PFSK-1 (cell line): ENCODE measurements around the gene JAK1.

Experiments used
- FOXP2 ChIP-seq: optimal IDR thresholded peaks from 2 replicates; pipeline ENCODE3; 2011; ENCODE audit warnings: borderline replicate concordance, control low read depth, inconsistent platforms; ENCODE audit not compliant: insufficient read depth; ENCODE audit errors: extremely low read length, extremely low read depth
- POLR2AphosphoS5 ChIP-seq: IDR thresholded peaks from 2 replicates; pipeline ENCODE4 v1.6.1; 2012; ENCODE audit warnings: low read depth, mild to moderate bottlenecking, control low read depth, low read length, moderate library complexity
- SIN3A ChIP-seq: IDR thresholded peaks from 2 replicates; pipeline ENCODE4 v1.6.1; 2012; ENCODE audit warnings: mild to moderate bottlenecking, low read length, moderate library complexity, borderline replicate concordance; ENCODE audit not compliant: insufficient read depth
- TAF1 ChIP-seq: IDR thresholded peaks from 2 replicates; pipeline ENCODE4 v1.6.1; 2012; ENCODE audit warnings: low read length, control low read depth, borderline replicate concordance; ENCODE audit not compliant: insufficient read depth
- TF ChIP-seq, protein P1 (sequence below), 2 experiments: IDR thresholded peaks; 2 replicates each; pipeline versions ENCODE4 v1.6.1 to v1.8.0; 2011 to 2012; ENCODE audit warnings: low read depth in 2 of 2, low read length in 2 of 2, control low read depth in 1 of 2, inconsistent platforms in 1 of 2, mild to moderate bottlenecking in 1 of 2, moderate library complexity in 1 of 2; ENCODE audit not compliant: insufficient read depth in 1 of 2

The JAK1 gene

DNA sequence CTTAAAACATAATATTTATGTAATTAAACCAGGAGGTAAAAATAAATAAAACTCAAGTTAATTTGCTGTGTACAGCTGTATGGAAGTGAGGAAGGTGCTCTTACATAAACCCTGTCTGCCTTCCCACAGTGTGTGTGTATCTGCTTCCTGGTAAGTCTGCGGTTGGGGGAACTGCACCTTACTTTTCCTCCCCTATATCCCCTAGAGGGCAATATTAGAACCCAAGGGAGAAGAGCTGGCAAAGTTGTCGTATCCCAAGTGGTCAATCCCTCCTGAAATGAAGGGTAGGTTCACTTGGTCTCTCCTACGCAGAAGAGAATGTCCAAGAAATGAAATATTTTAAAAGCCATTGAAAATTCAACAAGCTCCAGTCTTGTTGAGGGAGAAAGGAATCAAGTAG is 17.8 kb upstream of the JAK1 start:
- no peak for TF ChIP-seq POLR2AphosphoS5
- TF ChIP-seq, protein P1, sequence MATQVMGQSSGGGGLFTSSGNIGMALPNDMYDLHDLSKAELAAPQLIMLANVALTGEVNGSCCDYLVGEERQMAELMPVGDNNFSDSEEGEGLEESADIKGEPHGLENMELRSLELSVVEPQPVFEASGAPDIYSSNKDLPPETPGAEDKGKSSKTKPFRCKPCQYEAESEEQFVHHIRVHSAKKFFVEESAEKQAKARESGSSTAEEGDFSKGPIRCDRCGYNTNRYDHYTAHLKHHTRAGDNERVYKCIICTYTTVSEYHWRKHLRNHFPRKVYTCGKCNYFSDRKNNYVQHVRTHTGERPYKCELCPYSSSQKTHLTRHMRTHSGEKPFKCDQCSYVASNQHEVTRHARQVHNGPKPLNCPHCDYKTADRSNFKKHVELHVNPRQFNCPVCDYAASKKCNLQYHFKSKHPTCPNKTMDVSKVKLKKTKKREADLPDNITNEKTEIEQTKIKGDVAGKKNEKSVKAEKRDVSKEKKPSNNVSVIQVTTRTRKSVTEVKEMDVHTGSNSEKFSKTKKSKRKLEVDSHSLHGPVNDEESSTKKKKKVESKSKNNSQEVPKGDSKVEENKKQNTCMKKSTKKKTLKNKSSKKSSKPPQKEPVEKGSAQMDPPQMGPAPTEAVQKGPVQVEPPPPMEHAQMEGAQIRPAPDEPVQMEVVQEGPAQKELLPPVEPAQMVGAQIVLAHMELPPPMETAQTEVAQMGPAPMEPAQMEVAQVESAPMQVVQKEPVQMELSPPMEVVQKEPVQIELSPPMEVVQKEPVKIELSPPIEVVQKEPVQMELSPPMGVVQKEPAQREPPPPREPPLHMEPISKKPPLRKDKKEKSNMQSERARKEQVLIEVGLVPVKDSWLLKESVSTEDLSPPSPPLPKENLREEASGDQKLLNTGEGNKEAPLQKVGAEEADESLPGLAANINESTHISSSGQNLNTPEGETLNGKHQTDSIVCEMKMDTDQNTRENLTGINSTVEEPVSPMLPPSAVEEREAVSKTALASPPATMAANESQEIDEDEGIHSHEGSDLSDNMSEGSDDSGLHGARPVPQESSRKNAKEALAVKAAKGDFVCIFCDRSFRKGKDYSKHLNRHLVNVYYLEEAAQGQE (IDR thresholded peaks at IDR 0.05; ENCODE audit: insufficient read depth in 1 of 2, low read depth in 2 of 2, low read length in 2 of 2): no peak
- no peak for TF ChIP-seq TAF1
- no peak for TF ChIP-seq FOXP2
- TF ChIP-seq SIN3A: no peak

- TF ChIP-seq TAF1 (no peak), POLR2AphosphoS5 (no peak), FOXP2 (no peak), SIN3A (no peak)
- TF ChIP-seq, protein P1 (IDR thresholded peaks at IDR 0.05; ENCODE audit: insufficient read depth in 1 of 2, low read depth in 2 of 2, low read length in 2 of 2): no peak
These were observed 16.8 kb upstream of the JAK1 start for GRCh38 chr1:64983110-64983509.

DNA sequence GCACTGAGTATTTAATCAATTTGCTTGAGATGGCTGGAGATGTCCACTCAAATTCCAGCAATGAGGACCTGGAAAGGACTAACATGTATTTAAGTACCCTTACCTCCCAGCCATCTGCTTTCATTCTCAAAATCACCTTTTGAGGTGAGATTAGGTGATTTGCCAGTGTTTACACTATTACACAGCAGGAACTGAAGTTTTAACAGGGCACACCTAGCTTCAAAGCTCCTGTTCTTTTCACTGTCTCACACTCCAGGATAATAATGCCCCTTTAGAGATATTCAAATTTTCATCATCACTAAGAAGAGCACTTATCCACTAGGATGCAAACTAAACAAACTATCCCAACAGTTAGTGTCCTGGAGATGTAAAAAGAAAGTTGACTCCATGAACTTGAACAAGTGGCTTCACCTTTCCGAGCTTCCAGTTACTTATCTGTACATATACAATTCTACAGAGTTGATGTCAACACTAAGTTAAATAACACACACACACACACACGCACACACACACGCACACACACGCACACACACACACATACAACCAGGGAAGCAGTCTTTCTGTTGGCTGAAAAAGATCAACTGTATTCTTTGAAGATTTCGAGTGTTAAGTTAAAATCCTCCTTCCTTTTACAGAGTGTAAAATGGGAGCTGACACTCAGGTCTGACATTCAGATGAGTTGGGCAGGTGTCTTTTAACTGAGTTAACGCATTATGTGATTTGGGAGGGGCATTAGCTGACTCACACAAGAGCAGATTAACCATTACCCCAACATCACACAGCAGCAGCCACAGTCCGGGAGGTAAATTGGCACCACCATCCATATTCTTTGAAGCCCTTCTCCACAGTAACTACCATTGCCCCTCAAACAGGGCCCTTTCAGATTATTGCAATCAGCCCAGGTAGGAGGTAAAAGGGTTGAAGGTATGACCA is 15.5 kb upstream of the JAK1 start:
- TF ChIP-seq, protein P1 (IDR thresholded peaks at IDR 0.05; ENCODE audit: insufficient read depth in 1 of 2, low read depth in 2 of 2, low read length in 2 of 2): no peak
- TF ChIP-seq SIN3A (no peak), FOXP2 (no peak), POLR2AphosphoS5 (no peak)

DNA sequence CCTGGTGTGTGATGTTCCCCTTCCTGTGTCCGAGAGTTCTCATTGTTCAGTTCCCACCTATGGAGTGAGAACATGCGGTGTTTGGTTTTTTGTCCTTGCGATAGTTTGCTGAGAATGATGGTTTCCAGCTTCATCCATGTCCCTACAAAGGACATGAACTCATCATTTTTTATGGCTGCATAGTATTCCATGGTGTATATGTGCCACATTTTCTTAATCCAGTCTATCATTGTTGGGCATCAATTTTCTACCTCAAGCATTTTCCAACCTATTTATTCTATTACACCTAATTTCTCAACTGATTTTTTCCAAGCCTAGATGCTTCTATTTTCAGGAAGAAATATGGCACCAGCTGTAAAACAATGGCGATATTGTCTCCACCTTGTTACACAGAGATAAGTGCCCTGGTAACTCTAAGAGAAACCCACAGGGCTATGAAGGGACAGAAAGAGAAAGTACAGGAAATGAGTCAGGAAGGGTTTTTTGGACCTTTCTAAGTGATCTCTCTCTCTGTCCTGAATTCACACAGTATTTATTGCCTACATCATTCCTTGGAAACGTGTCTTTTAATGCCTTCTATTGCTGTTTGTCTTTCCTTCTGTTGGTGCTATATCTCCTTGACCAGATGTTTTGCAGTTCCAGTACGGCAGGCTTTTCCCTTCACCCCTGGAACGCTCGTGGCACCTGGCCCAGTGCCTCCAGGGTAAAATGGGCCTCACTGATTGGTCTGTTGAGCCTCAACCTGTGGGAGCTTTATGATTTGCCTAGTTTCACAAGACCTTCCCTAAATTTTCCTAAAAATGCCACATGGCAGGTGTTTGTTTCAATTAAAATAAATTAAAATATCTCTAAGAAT is 14.6 kb upstream of the JAK1 start:
- no peak for TF ChIP-seq SIN3A
- no peak for TF ChIP-seq FOXP2
- TF ChIP-seq, protein P1 (IDR thresholded peaks at IDR 0.05; ENCODE audit: insufficient read depth in 1 of 2, low read depth in 2 of 2, low read length in 2 of 2): no peak
- no peak for TF ChIP-seq POLR2AphosphoS5
- TF ChIP-seq TAF1: no peak
